Prostate gland (tissue), 2 donors: ENCODE results near the gene DENND1B. TPM values are rescaled to one million over a fixed set of nuclear protein-coding genes. Genes with fewer than 3 reads are reported as not detected.

Experiments used
- DNase-seq: peaks from one replicate; pipeline ENCODE4 v3.0.0-alpha.2; 2019; ENCODE audit warnings: low spot score
- H3K27ac ChIP-seq, 2 donors: fragments of 200-600 bp; sonication (generic); 2 replicates each; pipeline ENCODE4 v1.5.1; 2017 to 2019
- H3K27me3 ChIP-seq: fragments of 200-600 bp; sonication (generic); replicated peaks from 2 replicates; pipeline ENCODE4 v1.5.1; 2019; ENCODE audit not compliant: insufficient read depth
- H3K36me3 ChIP-seq, 2 donors: fragments of 200-600 bp; sonication (generic); 1 replicate in 1 of 2; 2 replicates in 1 of 2; pipeline versions ENCODE4 v1.5.1 to v1.8.1; 2017 to 2019
- H3K4me1 ChIP-seq: fragments of 200-600 bp; sonication (generic); replicated peaks from 2 replicates; pipeline ENCODE4 v1.5.1; 2019
- H3K4me3 ChIP-seq, 2 donors: fragments of 200-600 bp; sonication (generic); 2 replicates each; pipeline ENCODE4 v1.5.1; 2017 to 2019
- H3K9me3 ChIP-seq: fragments of 200-600 bp; sonication (generic); 2 replicates; pipeline ENCODE4 v1.5.1; 2017
- POLR2A ChIP-seq: fragments of 450-650 bp; IDR thresholded peaks from one replicate; pipeline ENCODE4 v1.6.1; 2016; ENCODE audit warnings: antibody characterized with exemption, mild to moderate bottlenecking
- POLR2AphosphoS5 ChIP-seq: sonication (generic); formaldehyde crosslinking; IDR thresholded peaks from one replicate; pipeline ENCODE4 v1.6.1; 2017; ENCODE audit warnings: antibody characterized with exemption
- WGBS: methylation state at CpG from one replicate; pipeline ENCODE4 v1.1.5; 2018; 5-methylcytosine and 5-hydroxymethylcytosine counted together
- intact Hi-C: fragments of 100-400 bp; cut with DNase I; formaldehyde crosslinking; loops from one replicate; pipeline ENCODE4 v1.14.2; 2022
- total RNA-seq, 2 donors: library from RNA; depleted of rRNA; stranded (reverse); fragments of >200 nt; gene quantifications; one replicate each; pipeline ENCODE4 v1.1.0, GENCODE V29; 2016
- TF ChIP-seq, protein P1 (sequence below), 4 experiments: fragments of 200-600 bp in 2 of 4; fragments of 450-650 bp in 2 of 4; sonication (generic) in 2 of 4; IDR thresholded peaks; 1 replicate in 3 of 4; 2 replicates in 1 of 4; pipeline ENCODE4 v1.5.1; 2016 to 2019; ENCODE audit warnings: antibody characterized with exemption in 4 of 4, mild to moderate bottlenecking in 2 of 4, moderate library complexity in 2 of 4

Gene DENND1B
- total RNA-seq, 2 donors from 2014 or later = 13.5 to 14.1 TPM

DNA sequence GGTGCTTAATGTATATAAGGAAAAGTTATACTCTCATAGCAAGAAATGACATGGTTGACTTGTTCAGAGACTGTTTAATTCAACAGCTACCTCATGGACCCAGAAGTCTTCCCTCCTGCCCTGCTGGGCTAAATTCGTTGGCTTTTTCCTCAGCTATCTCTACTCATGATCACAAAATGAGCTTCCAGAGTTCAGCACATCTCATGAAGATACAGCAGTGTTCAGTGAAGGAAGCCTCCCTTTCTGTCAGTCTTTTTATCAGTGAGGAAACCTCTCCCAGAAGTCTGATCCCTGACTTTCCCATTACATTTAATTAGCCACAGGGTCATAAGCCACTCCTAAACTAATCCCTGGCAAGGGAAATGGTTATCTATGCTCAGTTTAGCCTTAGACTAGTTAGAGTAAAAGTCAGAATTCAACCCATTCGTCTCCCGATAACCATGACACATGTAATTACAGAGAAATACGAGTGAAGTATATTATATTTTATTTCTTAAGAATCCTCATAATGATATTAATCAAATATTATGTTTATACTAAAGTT is 97.5 kb downstream of the DENND1B start:
- H3K4me1 ChIP-seq = peaks cover 5% of the 10 kb centered on the region
- intact Hi-C loops = no loop called here
- no peak for TF ChIP-seq POLR2A
- no peak for TF ChIP-seq POLR2AphosphoS5
- TF ChIP-seq, protein P1, sequence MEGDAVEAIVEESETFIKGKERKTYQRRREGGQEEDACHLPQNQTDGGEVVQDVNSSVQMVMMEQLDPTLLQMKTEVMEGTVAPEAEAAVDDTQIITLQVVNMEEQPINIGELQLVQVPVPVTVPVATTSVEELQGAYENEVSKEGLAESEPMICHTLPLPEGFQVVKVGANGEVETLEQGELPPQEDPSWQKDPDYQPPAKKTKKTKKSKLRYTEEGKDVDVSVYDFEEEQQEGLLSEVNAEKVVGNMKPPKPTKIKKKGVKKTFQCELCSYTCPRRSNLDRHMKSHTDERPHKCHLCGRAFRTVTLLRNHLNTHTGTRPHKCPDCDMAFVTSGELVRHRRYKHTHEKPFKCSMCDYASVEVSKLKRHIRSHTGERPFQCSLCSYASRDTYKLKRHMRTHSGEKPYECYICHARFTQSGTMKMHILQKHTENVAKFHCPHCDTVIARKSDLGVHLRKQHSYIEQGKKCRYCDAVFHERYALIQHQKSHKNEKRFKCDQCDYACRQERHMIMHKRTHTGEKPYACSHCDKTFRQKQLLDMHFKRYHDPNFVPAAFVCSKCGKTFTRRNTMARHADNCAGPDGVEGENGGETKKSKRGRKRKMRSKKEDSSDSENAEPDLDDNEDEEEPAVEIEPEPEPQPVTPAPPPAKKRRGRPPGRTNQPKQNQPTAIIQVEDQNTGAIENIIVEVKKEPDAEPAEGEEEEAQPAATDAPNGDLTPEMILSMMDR (IDR thresholded peaks at IDR 0.05) = no peak
- H3K27ac ChIP-seq = no peak overlapping the region
- H3K4me3 ChIP-seq = no peak overlapping the region
- 88% methylated on average over 4 of the region's 4 CpGs for WGBS
- H3K27me3 ChIP-seq = no peaks in the 10 kb centered on the region
- no peak for DNase-seq
- H3K9me3 ChIP-seq = no peaks in the 10 kb centered on the region
- H3K36me3 ChIP-seq = no peaks in the 10 kb centered on the region

DNA sequence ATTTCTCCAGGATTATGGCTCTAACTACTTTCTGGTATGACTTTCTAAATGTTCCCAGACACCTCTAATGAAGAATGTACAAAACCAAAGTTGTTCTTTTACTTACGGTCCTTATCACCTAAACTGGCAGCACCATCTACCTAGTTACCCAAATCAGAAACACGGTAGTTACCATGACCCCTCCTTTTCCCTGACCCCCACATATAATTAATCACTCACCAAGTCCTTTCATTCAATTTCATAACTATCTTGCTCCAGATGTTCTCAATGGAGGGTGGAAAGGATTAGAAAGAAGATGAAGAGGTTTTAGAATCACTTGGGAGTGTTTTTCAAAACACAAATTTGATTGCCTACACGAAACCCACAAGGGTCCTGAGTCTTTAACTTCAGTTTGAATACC is 98.0 kb downstream of the DENND1B start:
- no peaks in the 10 kb centered on the region for H3K9me3 ChIP-seq
- no peak for DNase-seq
- H3K27me3 ChIP-seq = no peaks in the 10 kb centered on the region
- no peaks in the 10 kb centered on the region for H3K36me3 ChIP-seq
- H3K4me1 ChIP-seq = peaks cover 5% of the 10 kb centered on the region
- WGBS = 95% methylated on average over 3 of the region's 3 CpGs
- intact Hi-C loops = no loop called here
- no peak overlapping the region for H3K4me3 ChIP-seq
- H3K27ac ChIP-seq = no peak overlapping the region
- TF ChIP-seq POLR2AphosphoS5 = no peak
- TF ChIP-seq POLR2A = no peak
- TF ChIP-seq, protein P1 (IDR thresholded peaks at IDR 0.05) = no peak

DNA sequence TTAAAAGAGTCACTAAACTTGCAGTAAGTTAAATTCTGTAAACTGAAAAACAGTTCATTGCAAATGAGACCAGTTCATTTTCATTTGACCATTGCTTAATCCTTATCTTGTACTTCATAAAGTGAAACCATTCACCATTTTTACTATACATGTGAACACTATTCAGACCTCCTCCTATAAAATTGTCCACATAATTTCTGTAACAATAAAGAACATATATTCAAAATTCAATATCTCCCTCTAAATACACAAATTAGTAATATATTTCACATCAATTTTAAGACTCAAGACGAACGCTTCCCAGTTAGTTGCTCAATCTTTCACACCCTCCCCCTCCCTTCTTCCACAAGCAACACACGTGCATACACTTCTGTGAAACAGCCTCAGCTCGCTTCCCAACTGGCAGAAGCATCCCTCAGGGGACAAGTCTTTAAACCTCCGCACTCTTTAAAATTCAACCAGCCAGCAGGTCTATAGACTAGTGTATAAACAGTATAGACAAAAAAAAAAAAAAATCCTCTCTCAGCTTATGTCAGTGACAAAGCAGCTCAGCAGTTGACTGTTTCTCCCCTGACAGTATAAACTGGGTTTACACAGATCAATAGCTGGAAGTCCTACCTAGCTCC is 99.6 kb downstream of the DENND1B start:
- H3K27me3 ChIP-seq = no peaks in the 10 kb centered on the region
- intact Hi-C loops = no loop called here
- H3K4me3 ChIP-seq = no peak overlapping the region
- H3K27ac ChIP-seq = no peak overlapping the region
- 38% methylated on average over 5 of the region's 5 CpGs for WGBS
- H3K36me3 ChIP-seq = no peaks in the 10 kb centered on the region
- peaks cover 5% of the 10 kb centered on the region for H3K4me1 ChIP-seq
- H3K9me3 ChIP-seq = no peaks in the 10 kb centered on the region
- DNase-seq = no peak
- TF ChIP-seq, protein P1 (IDR thresholded peaks at IDR 0.05) = no peak
- no peak for TF ChIP-seq POLR2AphosphoS5
- TF ChIP-seq POLR2A = no peak

DNA sequence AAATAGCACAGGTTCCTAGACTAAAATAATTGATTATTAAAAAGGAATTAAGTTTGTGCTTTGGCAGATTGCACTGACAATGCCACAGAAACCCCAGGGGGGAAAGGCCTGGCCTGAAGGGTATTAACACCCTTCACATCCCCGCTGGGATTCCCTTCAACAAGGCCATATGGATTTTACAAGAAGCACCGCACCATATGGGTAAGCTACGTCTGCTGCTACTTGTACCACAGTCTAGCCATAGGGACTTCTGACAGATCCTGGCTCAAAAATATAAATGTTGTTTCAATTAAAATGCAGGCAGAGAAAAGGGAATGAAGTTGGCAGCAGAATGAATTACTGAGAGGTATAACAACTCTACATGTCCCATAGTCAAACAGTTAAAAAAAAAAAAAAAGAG is 101.0 kb downstream of the DENND1B start:
- intact Hi-C loops = no loop called here
- Histone ChIP-seq H3K4me1 (peaks cover 5% of the 10 kb centered on the region), H3K27me3 (no peaks in the 10 kb centered on the region), H3K4me3 (no peak overlapping the region), H3K9me3 (no peaks in the 10 kb centered on the region), H3K36me3 (no peaks in the 10 kb centered on the region), H3K27ac (no peak overlapping the region)
- 96% methylated on average over 3 of the region's 3 CpGs for WGBS
- DNase-seq = no peak
- no peak for TF ChIP-seq POLR2A
- TF ChIP-seq POLR2AphosphoS5 = no peak
- TF ChIP-seq, protein P1 (IDR thresholded peaks at IDR 0.05) = no peak

DNA sequence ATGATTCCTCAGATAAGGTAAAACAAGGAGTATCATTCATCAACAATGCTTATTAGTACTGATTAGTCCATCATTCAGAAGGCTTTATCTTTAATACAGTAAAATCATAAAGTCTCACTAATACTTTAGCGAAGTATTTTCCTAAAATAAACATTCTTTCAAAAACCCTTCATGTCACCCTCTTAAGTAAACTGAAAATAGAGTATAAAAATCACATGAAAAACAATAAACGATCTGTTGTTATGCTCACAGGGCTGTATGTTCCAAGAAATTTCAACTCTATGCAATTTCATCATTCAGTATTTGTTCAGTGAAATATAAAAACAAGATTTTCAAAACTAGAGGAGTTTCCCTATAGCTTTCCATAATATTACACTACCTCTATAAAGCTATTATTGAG is 102.0 kb downstream of the DENND1B start:
- 62% methylated on average over 2 of the region's 2 CpGs for WGBS
- H3K36me3 ChIP-seq = no peaks in the 10 kb centered on the region
- intact Hi-C loops = no loop called here

More for the DNA sequence above, 102.0 kb downstream of the DENND1B start:
- DNase-seq = no peak
- TF ChIP-seq POLR2AphosphoS5 = no peak
- TF ChIP-seq, protein P1 (IDR thresholded peaks at IDR 0.05) = no peak
- no peak for TF ChIP-seq POLR2A
- no peaks in the 10 kb centered on the region for H3K9me3 ChIP-seq
- H3K4me3 ChIP-seq = no peak overlapping the region
- H3K27me3 ChIP-seq = no peaks in the 10 kb centered on the region
- no peak overlapping the region for H3K27ac ChIP-seq
- peaks cover 5% of the 10 kb centered on the region for H3K4me1 ChIP-seq
